ENCODE data around the gene RAC3. TPM values are rescaled to one million over a fixed set of nuclear protein-coding genes. Genes with fewer than 3 reads are reported as not detected.
A peak's percentile ranks its signal among the peaks of the same experiment; 100 is the strongest.

Gene RAC3
- total and polyA plus RNA-seq, 2 donors = 5.9 to 10.4 TPM

DNA sequence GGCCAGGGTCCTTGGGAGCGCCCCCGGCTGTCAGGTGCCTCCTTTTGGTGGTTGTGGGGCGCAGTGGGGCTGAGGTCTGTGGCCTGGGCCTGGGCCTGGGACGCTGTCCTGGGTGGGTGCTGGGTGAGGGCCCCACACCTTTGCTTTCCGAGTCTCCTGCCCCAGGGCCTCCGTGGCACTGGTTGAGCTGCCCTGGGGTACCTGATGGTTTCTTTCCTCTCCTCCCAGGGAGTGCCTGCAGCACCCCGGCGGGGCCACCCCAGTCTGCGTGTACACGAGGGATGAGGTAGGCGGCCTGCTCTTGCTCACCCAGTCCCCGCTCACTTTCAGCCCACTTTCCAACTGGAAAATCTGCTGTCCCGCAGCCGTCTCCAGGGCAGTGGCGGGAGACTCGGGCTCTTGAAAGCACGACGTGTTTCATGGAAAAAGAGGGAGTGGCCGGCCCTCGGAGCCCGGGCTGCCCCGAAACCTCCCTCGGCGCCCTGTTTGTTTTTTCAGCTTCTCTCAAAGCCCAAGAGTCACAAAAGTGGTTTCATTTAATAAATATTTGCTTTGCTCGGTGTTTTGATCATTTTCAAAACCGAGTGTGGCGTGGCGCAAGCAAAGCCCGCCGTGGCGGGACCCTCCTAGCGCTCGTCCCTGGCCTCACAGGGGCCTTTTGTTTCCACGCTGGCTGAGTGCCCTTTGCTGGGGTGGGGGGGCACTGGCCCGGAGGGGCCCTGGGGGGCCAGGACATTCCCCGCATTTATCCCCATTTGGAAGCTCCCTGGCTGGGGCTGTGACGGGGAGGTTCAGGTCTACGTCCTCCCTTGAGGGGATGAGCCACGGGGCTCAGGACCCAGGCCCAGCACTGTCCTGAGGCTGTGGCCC lies 36.6 kb upstream of the RAC3 start:
- H3K36me3 ChIP-seq (ENCODE audit: insufficient read depth) = peaks cover 2% of the 10 kb centered on the region
- H3K4me1 ChIP-seq (ENCODE audit: insufficient read depth) = no peaks in the 10 kb centered on the region
- 84% methylated on average over 39 of the region's 39 CpGs for WGBS
- DNase-seq (ENCODE audit: extremely low spot score) = no peak
- peak overlapping the region; percentile 49 for H3K27ac ChIP-seq (ENCODE audit: low read depth)
- no peak overlapping the region for H3K4me3 ChIP-seq (ENCODE audit: low read depth, low read length)

DNA sequence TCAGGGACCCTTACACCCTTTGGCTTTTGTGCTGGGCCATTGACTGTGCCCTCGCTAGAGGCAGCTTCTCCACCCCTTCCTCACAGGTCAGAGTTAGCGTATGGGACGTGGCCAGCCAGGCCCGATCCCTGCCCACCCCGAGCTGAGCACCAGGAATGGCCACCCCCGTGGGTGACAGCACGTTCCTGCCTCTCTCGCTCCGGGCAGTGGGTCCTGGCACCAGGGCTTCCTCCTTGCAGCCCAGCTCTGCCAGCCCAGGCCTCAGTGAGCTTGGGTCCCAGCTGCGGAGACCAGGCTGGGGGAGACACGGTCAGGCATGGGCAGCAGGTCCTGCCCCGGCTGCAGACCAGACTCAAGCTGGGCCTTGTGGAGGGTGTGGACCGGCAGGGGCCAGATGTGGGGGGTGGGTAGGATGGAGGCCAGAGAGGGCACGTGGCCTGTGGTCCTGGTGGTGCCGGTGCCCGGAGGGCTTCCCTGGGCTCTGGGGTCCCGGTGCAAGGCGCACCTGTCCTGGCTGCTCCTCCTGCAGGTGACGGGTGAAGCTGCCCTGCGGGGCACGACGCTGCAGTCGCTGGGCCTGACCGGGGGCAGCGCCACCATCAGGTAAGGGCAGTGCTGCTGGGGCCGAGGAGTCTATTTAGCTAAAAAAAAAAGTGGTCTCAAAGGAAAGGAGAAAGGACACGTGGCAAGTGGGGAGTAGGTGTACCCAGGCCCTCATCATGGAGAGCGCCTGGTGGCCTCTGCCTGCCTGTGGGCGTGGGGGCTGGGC lies 35.8 kb upstream of the RAC3 start:
- Histone ChIP-seq H3K4me3 (ENCODE audit: low read depth, low read length) (no peak overlapping the region), H3K36me3 (ENCODE audit: insufficient read depth) (peaks cover 2% of the 10 kb centered on the region), H3K4me1 (ENCODE audit: insufficient read depth) (no peaks in the 10 kb centered on the region), H3K27ac (ENCODE audit: low read depth) (peak overlapping the region; percentile 49)
- WGBS = 93% methylated on average over 29 of the region's 29 CpGs
- no peak for DNase-seq (ENCODE audit: extremely low spot score)

DNA sequence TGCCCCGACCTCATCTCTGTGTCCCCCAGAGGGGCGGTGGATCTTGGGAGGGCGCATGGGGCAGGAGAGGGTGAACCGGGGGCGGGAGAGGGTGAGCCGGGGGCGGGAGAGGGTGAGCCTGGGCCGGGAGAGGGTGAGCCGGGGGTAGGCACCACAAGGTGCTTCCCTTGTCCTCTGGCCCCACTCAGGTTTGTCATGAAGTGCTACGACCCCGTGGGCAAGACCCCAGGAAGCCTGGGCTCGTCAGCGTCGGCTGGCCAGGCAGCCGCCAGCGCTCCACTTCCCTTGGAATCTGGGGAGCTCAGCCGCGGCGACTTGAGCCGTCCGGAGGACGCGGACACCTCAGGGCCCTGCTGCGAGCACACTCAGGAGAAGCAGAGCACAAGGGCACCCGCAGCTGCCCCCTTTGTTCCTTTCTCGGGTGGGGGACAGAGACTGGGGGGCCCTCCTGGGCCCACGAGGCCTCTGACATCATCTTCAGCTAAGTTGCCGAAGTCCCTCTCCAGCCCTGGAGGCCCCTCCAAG lies 35.2 kb upstream of the RAC3 start:
- Histone ChIP-seq H3K27ac (ENCODE audit: low read depth) (no peak overlapping the region), H3K4me1 (ENCODE audit: insufficient read depth) (no peaks in the 10 kb centered on the region), H3K4me3 (ENCODE audit: low read depth, low read length) (no peak overlapping the region), H3K36me3 (ENCODE audit: insufficient read depth) (peaks cover 2% of the 10 kb centered on the region)
- DNase-seq (ENCODE audit: extremely low spot score) = no peak
- 92% methylated on average over 28 of the region's 28 CpGs for WGBS

DNA sequence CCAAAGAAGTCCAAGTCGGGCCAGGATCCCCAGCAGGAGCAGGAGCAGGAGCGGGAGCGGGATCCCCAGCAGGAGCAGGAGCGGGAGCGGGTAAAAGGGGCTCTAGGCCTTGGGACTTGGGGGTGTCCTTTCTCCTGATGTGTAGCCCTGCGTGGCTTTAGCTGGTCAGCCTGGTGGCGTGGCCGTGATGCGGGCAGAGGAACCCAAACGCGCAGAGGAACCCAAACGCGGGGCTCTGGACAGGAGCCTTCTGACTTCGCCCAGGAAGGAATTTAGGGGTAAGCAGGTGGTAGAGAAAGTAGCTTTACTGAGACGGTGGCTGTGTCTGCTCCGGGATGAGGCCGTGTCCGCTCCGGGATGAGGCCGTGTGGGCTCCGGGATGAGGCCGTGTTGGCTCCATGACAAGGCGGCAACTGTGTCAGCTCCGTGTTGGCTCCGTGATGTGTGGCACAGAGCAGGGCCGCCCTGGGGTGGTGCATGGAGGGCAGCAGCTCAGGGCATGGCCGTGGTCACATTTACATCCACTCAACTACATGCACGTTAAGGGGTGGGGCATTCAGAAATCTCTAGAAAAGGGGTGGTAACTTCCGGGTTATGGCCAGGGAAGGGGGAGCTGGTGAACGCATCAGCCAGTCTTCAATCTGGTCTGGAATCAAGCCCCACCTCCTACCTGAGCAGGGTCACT lies 34.6 kb upstream of the RAC3 start:
- DNase-seq (ENCODE audit: extremely low spot score) = no peak
- Histone ChIP-seq H3K27ac (ENCODE audit: low read depth) (no peak overlapping the region), H3K4me1 (ENCODE audit: insufficient read depth) (no peaks in the 10 kb centered on the region), H3K36me3 (ENCODE audit: insufficient read depth) (peaks cover 2% of the 10 kb centered on the region), H3K4me3 (ENCODE audit: low read depth, low read length) (no peak overlapping the region)
- WGBS = 95% methylated on average over 30 of the region's 30 CpGs

DNA sequence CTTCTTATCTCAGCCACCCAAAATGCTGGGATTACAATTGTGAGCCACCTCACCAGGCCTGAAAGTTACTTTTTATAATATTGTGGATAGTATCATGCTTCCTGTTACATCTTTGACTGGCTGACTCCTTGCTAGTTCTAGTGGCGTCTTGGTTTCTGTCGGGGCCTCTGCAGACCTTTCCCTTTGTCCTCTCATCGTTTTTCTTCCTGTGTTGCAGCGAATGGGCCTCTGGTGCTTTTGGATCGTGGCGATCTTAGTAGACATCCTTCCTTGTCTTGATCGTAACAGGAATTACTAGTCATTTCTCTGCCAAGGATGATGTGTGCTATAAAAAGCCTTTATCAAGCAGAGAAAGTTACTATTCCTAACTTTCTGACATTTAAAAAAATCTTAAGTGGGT lies 33.3 kb upstream of the RAC3 start:
- no peak for DNase-seq (ENCODE audit: extremely low spot score)
- H3K4me1 ChIP-seq (ENCODE audit: insufficient read depth) = no peaks in the 10 kb centered on the region
- 82% methylated on average over 7 of the region's 7 CpGs for WGBS
- no peak overlapping the region for H3K4me3 ChIP-seq (ENCODE audit: low read depth, low read length)
- H3K36me3 ChIP-seq (ENCODE audit: insufficient read depth) = peaks cover 2% of the 10 kb centered on the region
- no peak overlapping the region for H3K27ac ChIP-seq (ENCODE audit: low read depth)

DNA sequence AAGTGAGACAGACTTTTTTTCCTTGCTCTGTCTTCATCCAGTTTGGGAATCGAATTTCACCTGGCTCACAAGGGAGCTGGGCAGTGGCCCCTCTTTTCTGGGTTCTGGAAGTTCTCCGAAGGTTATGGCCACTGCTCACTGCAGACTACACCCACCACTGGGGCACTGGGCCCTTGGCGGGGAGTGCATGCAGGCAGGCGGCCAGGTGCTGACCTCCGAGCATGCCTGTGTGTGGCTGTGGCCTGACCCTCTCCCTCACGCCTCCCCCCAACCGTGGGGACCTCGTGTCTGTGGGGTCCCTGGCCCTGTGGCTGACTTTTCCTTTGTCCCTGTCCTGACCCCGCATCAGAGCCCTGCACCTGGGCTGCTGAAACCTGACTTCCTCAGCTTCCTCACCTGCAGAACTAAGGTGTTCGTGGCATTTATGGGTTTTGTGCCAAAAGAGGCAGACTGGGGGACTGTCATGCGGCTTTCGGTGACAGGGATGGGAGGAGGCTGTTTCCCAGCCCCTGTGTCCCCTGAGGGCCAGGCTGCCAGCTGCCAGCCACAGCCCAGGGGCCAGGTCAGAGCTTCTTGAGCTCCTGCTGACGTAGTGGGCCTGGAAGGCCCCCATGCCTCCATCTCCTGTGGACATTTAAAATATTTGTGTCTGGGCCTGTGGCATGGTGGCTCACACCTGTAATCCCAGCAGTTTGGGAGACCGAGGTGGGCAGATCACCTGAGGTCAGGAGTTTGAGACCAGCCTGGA lies 32.6 kb upstream of the RAC3 start:
- H3K4me3 ChIP-seq (ENCODE audit: low read depth, low read length) = no peak overlapping the region
- H3K4me1 ChIP-seq (ENCODE audit: insufficient read depth) = no peaks in the 10 kb centered on the region
- peaks cover 2% of the 10 kb centered on the region for H3K36me3 ChIP-seq (ENCODE audit: insufficient read depth)
- DNase-seq (ENCODE audit: extremely low spot score) = no peak
- 89% methylated on average over 14 of the region's 14 CpGs for WGBS
- H3K27ac ChIP-seq (ENCODE audit: low read depth) = no peak overlapping the region

DNA sequence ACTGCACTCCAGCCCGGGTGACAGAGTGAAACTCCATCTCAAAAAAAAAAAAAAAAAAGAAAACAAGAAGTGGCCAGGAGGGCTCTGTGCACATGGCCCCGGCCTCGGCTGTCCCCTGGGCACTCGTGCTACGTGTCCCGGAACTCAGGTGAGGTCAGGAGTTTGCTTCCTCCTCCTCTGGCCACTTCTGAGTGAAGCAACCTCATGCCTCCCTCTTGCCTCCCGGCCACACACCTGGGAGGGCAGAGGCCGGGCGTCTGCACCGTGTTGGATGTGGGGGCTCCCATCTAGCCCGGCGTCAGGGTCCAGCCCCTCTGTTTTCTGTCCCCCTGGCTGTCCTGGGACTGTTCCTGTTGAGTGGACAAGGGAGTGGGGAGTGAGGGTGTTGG lies 31.9 kb upstream of the RAC3 start:
- Histone ChIP-seq H3K36me3 (ENCODE audit: insufficient read depth) (peaks cover 2% of the 10 kb centered on the region), H3K4me3 (ENCODE audit: low read depth, low read length) (no peak overlapping the region), H3K4me1 (ENCODE audit: insufficient read depth) (no peaks in the 10 kb centered on the region), H3K27ac (ENCODE audit: low read depth) (no peak overlapping the region)
- DNase-seq (ENCODE audit: extremely low spot score) = no peak
- WGBS = 94% methylated on average over 12 of the region's 12 CpGs

DNA sequence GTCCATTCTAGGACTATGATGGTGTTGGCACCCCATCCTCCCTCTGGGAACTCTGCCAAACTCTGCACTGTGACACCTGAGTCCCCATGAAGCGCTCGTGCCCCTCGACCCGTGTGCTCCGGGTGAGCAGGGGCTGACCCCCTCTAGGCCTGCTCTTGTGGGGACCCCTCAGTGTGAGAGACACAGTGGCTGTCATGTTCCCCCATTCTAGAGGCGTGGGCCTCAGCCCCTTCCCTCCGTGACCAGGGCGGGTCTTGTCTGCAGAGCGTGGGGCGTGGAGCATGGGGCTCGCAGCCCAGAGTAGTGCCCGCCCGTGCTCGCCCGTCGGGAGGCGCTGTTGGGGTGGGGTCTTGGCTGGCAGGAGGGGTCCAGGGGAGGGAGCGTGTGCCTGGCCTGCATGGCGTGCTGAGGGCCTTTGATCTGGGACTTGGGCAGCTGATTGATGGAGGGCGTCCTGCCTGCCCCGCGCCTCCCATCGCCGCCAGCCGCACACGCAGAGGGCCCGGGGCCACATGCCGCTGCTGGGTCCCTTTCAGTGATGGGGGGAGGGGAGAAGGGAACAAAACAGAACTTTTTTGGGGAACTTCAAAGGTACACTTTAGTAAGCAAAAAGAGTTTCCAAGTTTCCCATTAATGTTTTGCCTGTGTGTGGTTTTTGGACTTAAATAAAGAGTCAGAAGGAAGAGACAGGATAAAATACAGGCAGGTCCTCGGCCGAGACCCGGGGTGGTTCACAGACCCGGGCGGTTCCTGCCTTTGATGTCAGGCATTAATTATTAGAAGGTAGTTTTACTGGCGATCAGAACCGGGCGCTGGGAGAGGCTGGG lies 31.3 kb upstream of the RAC3 start:
- Histone ChIP-seq H3K4me1 (ENCODE audit: insufficient read depth) (no peaks in the 10 kb centered on the region), H3K36me3 (ENCODE audit: insufficient read depth) (peaks cover 2% of the 10 kb centered on the region), H3K27ac (ENCODE audit: low read depth) (no peak overlapping the region), H3K4me3 (ENCODE audit: low read depth, low read length) (no peak overlapping the region)
- WGBS = 84% methylated on average over 36 of the region's 36 CpGs
- no peak for DNase-seq (ENCODE audit: extremely low spot score)

DNA sequence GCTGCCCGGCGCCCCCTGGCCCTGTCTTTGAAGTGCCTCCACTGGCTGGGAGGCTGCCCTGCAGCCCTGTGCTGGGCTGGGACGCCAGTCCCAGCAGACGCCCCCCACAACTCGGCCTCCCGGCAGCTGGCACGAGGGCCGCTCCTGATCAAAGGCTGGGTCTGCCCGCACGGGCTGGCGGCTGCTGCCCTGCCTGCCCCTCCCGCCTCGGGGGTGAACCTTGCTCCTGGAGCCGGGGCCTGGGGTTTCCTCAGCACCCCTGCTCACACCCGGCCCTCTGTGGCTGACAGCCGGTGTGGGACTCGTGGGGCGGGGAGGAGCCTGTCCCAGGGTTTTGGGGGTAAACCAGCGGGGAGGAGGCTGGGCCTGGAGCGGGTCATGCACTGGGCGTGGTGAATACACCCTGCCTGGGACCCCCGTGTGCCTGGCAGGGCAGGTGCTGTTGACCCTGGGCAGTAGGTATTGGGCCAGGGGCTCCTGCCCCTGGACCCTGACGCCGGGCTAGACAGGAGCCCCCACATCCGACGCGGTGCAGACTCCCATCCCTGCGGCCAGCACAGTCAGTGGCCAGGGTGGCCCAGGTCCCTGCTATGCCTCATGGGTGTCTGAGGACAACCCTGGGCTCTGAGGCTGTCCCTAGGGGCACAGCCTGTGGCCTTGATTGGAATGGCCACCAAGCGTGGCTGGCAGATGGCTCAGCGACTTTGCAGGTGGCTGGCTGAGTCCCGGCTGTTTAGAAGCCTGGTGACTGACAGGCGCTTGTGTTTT lies 30.5 kb upstream of the RAC3 start:
- peaks cover 2% of the 10 kb centered on the region for H3K36me3 ChIP-seq (ENCODE audit: insufficient read depth)
- no peak overlapping the region for H3K4me3 ChIP-seq (ENCODE audit: low read depth, low read length)
- no peaks in the 10 kb centered on the region for H3K4me1 ChIP-seq (ENCODE audit: insufficient read depth)
- no peak for DNase-seq (ENCODE audit: extremely low spot score)
- WGBS = 87% methylated on average over 32 of the region's 32 CpGs
- no peak overlapping the region for H3K27ac ChIP-seq (ENCODE audit: low read depth)

DNA sequence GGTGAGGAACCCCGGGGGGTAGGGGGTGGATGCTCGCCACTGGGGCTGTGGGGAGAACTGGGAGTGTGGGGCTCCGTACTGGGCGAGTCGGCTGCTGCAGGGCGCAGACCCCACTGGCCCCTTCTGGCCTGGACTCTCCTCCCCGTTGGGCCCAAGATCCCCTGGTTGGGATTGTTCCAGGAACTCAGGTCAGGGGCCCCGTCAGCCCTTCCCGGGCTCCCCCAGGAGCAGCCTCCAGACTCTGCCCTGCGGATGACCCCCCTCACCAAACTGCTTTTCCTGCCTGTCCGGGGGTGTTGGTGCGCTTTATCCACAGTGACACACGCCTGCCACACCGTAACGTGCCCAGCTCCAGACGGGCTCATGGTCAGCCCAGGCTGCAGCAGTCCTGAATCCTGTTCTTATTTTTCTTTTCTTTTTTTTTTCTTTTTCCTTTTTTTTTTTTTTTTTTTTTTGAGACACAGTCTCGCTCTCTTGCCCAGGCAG lies 29.9 kb upstream of the RAC3 start:
- Histone ChIP-seq H3K36me3 (ENCODE audit: insufficient read depth) (peaks cover 2% of the 10 kb centered on the region), H3K4me1 (ENCODE audit: insufficient read depth) (no peaks in the 10 kb centered on the region), H3K27ac (ENCODE audit: low read depth) (no peak overlapping the region), H3K4me3 (ENCODE audit: low read depth, low read length) (no peak overlapping the region)
- WGBS = 85% methylated on average over 17 of the region's 17 CpGs
- no peak for DNase-seq (ENCODE audit: extremely low spot score)

DNA sequence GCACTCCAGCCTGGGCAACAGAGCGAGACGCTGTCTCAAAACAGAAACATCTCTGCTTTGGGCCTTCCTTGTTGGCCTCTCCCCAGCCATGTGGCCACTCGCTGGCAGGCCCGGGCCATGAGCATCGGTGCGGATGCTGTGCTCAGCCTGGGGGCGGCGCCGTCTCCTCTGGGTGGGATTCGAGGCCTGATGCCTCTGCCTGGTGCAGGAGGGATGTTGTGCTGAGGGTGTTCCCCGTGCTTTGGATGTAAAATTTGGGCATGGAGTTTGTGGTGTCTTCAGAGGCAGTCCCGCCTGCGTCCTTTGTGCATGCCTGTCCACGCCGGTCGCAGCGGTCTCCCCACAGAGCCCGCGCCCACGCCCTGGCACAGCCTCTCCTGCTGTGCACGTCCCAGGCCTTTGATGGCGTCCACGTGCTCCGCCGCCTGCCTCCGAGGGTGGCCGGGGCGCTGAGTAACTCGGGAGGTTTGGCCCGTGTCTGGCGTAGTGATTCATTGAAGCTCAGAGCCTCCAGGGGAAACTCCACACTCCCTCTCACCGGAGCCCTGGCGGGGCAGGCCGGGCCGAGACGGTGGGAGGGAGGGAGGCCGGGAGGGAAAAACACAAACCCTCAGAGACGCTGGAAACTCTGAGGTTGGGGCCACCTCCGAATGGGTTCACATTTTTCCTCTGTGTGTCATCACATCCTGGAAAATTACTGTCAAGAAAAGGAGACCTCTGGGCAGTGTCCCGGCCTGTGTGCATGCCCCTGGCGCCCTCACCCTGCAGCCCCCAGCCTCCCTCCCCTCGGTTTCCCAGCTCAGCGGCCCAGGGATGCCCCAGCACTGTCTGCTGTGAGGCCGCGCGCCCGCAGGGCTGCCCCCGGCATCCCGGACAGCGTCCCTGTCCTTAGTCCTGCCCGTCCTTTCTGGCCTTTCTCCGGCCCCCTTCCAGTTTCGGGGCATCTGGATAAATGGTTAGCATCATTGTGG lies 27.8 kb upstream of the RAC3 start:
- peak overlapping the region; percentile 0 for H3K27ac ChIP-seq (ENCODE audit: low read depth)

More for the DNA sequence above, 27.8 kb upstream of the RAC3 start:
- Histone ChIP-seq H3K4me1 (ENCODE audit: insufficient read depth) (no peaks in the 10 kb centered on the region), H3K36me3 (ENCODE audit: insufficient read depth) (no peaks in the 10 kb centered on the region), H3K4me3 (ENCODE audit: low read depth, low read length) (no peak overlapping the region)
- 53% methylated on average over 53 of the region's 53 CpGs for WGBS
- DNase-seq (ENCODE audit: extremely low spot score) = no peak

Measured in urinary bladder (tissue), 4 donors.